Adrenal gland (tissue), 5 donors: ENCODE data around the gene SLC23A3.

Experiments used
- POLR2A ChIP-seq, 2 donors: fragments of 450-650 bp; IDR thresholded peaks; one replicate each; pipeline ENCODE4 v1.6.1; 2017; ENCODE audit warnings: antibody characterized with exemption in 2 of 2, mild to moderate bottlenecking in 2 of 2, moderate library complexity in 1 of 2
- TF ChIP-seq, protein P1 (sequence below), 6 experiments: fragments of 450-650 bp in 4 of 6; fragments of 200-600 bp in 2 of 6; sonication (generic) in 1 of 6; IDR thresholded peaks; 1 replicate in 5 of 6; 2 replicates in 1 of 6; pipeline versions ENCODE4 v1.5.1 to v1.8.0; 2016 to 2021; ENCODE audit warnings: antibody characterized with exemption in 6 of 6, mild to moderate bottlenecking in 2 of 6, moderate library complexity in 1 of 6
- donor health status: DM: no; HTN: no; CAD: no.

DNA sequence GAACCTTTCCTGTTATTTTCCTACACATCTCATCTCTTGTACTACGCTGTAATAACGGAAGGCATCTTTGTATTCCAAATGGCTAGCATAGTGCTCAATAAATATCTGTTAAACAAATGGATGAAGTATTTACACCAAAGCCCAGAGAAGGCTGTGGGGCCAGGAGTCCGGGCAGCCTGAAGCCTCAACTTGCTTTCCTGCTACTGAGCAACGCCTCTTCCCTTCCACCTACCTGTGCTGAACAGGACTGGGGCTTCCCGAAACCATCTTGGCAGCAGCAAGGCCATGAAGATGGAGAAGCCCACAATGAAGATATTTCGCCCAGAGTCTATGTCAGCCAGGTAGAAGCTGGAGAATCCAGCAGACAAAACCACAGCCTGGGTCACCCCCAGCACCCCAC is 6.7 kb downstream of the SLC23A3 start:
- TF ChIP-seq, protein P1, sequence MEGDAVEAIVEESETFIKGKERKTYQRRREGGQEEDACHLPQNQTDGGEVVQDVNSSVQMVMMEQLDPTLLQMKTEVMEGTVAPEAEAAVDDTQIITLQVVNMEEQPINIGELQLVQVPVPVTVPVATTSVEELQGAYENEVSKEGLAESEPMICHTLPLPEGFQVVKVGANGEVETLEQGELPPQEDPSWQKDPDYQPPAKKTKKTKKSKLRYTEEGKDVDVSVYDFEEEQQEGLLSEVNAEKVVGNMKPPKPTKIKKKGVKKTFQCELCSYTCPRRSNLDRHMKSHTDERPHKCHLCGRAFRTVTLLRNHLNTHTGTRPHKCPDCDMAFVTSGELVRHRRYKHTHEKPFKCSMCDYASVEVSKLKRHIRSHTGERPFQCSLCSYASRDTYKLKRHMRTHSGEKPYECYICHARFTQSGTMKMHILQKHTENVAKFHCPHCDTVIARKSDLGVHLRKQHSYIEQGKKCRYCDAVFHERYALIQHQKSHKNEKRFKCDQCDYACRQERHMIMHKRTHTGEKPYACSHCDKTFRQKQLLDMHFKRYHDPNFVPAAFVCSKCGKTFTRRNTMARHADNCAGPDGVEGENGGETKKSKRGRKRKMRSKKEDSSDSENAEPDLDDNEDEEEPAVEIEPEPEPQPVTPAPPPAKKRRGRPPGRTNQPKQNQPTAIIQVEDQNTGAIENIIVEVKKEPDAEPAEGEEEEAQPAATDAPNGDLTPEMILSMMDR (IDR thresholded peaks at IDR 0.05): no peak
- TF ChIP-seq POLR2A (IDR thresholded peaks at IDR 0.05): no peak
